ENCODE measurements around the gene PFN4.

The PFN4 gene

DNA sequence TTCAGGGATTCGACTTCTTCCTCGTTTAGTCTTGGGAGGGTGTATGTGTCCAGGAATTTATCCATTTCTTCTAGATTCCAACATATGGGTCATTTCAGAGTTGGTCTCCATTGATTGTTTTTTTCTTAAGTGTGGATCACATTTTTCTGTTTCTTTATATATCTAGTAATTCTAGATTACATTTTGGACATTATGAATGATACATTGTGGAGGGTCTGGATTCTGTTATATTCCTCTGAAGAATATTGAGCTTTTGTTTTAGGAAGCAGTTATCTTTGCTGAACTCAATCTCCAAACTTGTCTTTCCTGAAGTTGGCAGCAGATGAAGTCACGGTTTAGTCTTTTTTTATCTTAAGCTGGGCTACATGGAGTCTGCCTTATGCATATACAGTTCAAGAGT lies 9.4 kb upstream of the PFN4 start:
- no peak for DNase-seq (ENCODE audit: low spot score)
- in situ Hi-C loops (cut with MboI; ENCODE audit: low pct_unique_long_range_greater_than_20kb, low sequenced_read_pairs, unreplicated experiment) = no loop called here
- TF ChIP-seq, protein P1, sequence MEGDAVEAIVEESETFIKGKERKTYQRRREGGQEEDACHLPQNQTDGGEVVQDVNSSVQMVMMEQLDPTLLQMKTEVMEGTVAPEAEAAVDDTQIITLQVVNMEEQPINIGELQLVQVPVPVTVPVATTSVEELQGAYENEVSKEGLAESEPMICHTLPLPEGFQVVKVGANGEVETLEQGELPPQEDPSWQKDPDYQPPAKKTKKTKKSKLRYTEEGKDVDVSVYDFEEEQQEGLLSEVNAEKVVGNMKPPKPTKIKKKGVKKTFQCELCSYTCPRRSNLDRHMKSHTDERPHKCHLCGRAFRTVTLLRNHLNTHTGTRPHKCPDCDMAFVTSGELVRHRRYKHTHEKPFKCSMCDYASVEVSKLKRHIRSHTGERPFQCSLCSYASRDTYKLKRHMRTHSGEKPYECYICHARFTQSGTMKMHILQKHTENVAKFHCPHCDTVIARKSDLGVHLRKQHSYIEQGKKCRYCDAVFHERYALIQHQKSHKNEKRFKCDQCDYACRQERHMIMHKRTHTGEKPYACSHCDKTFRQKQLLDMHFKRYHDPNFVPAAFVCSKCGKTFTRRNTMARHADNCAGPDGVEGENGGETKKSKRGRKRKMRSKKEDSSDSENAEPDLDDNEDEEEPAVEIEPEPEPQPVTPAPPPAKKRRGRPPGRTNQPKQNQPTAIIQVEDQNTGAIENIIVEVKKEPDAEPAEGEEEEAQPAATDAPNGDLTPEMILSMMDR (IDR thresholded peaks at IDR 0.05; ENCODE audit: extremely low read depth, insufficient read depth, missing control alignments) = no peak

DNA sequence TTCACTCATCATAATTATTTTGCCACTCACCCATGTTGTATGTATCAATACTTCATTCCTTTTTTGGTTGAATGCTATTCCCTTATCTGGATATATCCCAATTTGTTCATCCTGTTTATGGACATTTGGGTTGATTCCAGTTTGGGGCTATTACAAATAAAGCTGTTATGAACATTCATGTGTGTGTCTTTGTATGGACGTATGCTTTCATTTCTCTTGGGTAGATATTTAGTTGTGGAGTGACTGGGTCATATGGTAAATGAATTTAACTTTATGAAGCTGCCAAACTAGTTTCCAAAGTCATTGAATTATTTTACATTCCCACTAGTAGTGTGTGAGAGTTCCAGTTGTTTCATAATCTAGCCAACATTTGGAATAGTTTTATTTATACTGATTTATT lies 2.8 kb upstream of the PFN4 start:
- TF ChIP-seq, protein P1 (IDR thresholded peaks at IDR 0.05; ENCODE audit: extremely low read depth, insufficient read depth, missing control alignments) = no peak
- DNase-seq (ENCODE audit: low spot score) = no peak
- in situ Hi-C loops (cut with MboI; ENCODE audit: low pct_unique_long_range_greater_than_20kb, low sequenced_read_pairs, unreplicated experiment) = no loop called here

DNA sequence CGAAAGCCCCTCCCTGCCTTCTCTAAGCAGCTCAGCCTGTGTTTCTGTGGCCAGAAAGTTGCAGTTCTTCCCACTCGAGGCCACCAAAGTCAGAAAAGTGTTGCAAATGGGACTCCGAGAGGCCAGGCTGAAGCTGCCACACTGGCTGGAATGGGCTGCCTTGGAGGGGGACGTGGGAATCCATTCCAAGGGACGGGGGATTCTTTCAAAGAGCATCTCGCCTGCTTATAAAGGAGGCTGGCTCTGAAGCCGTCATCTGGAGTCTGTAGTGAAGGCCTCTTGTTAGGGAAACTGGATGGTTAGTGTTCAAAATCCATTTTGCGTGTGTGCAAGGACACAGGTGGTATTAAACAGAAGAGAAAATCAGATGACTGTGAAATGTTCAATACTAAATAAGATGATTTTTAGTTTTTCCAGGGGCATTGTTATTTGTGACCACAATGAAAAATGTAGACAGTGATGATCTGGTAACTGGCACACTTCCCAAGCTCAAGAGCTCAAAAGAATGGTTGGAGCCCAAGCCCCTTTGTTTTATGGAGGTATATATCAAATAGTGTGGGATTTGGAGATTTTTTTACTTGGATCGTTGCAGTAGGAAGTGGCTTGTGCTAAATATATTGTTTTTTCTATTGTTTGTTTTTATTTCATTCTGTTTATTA lies 917 bp upstream of the PFN4 start:
- DNase-seq (ENCODE audit: low spot score) = no peak
- in situ Hi-C loops (cut with MboI; ENCODE audit: low pct_unique_long_range_greater_than_20kb, low sequenced_read_pairs, unreplicated experiment) = no loop called here
- TF ChIP-seq, protein P1 (IDR thresholded peaks at IDR 0.05; ENCODE audit: extremely low read depth, insufficient read depth, missing control alignments) = no peak

DNA sequence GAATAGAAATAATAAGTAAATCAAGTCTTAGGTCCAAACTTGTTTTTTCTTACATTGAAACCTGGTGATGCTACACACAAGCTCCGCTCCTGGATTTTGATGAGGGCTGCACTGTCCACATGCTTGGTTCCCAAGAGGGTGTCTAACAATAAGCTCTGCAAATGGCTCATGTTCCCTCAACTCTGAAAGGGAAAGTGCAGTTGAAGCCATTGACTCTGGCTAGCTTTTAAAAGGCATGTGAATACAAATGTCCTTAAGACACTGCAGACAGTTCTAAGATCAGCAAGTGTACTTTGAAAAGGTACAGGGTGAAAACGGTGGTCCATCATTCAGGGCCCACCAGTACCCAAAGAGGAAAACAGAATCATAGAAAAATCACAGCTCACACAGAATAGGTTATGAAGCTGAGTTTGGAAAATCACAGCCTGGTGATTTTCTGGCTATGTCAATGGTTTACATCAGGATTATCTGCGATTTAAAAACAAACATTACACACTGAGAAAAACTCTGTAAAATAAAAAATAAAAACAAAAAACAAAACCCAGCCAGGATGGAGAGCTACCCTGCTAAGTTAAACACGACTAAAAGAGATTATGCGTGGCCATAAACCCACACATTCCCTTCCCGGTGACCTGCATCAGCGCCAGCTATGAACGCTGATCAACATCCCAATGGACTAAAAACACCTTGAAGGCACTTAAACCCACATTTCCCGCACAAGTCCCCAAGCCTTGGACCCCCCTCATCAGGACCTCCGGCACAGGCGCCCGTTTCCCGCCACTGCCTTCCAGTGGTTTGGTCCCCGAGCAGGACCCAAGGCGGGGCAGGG lies 554 bp downstream of the PFN4 start:
- TF ChIP-seq, protein P1 (IDR thresholded peaks at IDR 0.05; ENCODE audit: extremely low read depth, insufficient read depth, missing control alignments) = no peak
- no peak for DNase-seq (ENCODE audit: low spot score)
- in situ Hi-C loops (cut with MboI; ENCODE audit: low pct_unique_long_range_greater_than_20kb, low sequenced_read_pairs, unreplicated experiment) = no loop called here

DNA sequence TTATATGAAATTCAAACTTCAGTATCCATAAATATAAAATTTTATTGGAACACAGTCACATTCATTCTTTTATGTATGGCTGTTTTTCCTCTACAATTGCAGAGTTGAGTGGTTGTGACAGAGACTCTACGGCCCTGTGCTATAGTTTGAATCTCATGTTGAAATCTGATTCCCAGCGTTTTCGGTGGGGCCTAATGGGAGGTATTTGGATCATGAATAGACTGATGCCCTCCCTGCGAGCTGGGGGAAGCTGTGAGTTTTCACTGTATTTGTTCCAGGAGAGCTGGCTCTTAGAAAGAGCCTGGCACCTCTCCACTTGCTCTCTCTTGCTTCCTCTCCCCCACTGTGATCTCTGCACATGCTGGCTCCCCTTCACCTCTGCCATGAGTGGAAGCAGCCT lies 1.7 kb downstream of the PFN4 start:
- TF ChIP-seq, protein P1 (IDR thresholded peaks at IDR 0.05; ENCODE audit: extremely low read depth, insufficient read depth, missing control alignments) = no peak
- in situ Hi-C loops (cut with MboI; ENCODE audit: low pct_unique_long_range_greater_than_20kb, low sequenced_read_pairs, unreplicated experiment) = no loop called here
- no peak for DNase-seq (ENCODE audit: low spot score)

DNA sequence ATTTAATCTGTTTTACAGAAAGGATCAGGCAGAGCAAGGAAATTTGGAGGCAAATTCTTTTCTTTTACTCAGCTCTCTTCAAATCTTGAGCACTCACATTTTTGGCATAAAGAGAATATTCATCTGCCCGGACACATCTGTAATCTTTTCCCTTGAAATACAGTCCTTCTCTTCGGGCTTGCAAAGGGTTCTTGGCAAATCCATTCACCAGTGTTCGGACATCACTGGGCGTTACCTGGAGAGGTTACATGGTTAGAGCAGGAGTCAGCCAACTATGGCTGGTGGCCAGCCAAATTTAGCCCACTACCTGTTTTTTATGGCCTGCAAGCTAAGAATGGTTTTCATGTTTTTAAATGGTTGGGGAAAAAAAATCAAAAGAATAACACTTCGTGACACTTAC lies 2.1 kb downstream of the PFN4 start:
- no peak for DNase-seq (ENCODE audit: low spot score)
- in situ Hi-C loops (cut with MboI; ENCODE audit: low pct_unique_long_range_greater_than_20kb, low sequenced_read_pairs, unreplicated experiment) = no loop called here
- TF ChIP-seq, protein P1 (IDR thresholded peaks at IDR 0.05; ENCODE audit: extremely low read depth, insufficient read depth, missing control alignments) = no peak

Data from GM13977 (cell line).